Activated naive CD4-positive, alpha-beta T cell (primary cell): Measurements from ENCODE around the gene SLC4A2.

Experiments
- DNase-seq, 4 experiments: peaks; one replicate each; lab custom pipeline; 2025; lab: John Stamatoyannopoulos, UW

SLC4A2 gene

DNA sequence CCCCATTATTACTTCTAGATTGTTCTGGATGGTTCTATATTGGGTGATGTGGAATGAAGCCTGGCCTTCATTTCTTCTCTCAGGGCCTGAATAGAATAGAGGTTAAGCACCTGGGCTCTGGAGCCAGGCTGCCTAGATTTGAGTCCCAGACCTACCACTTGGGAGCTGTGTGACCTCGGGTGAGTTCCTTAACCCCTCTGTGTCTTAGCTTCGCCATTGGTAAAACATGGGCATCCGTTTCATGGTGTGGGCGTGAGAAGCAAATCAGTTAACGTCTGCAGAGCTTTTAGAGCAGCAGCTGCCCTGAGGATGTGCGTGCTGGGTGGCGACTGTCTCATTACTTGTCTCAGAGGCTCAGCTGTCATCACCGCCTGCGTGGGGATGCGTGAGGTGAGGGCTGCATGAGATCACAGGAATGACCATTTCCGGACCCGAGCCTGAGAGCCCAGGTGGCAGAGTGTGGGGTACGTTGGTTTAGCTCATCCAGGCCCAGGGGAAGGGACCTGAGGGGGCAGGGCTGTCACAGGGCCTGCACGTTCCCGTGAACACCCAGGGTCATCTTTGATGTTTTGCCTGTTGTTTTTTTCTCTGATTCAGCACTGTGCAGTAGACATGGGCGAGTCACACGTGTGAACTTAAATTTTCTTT lies 36.6 kb downstream of the SLC4A2 start:
- DNase-seq, result no peak

DNA sequence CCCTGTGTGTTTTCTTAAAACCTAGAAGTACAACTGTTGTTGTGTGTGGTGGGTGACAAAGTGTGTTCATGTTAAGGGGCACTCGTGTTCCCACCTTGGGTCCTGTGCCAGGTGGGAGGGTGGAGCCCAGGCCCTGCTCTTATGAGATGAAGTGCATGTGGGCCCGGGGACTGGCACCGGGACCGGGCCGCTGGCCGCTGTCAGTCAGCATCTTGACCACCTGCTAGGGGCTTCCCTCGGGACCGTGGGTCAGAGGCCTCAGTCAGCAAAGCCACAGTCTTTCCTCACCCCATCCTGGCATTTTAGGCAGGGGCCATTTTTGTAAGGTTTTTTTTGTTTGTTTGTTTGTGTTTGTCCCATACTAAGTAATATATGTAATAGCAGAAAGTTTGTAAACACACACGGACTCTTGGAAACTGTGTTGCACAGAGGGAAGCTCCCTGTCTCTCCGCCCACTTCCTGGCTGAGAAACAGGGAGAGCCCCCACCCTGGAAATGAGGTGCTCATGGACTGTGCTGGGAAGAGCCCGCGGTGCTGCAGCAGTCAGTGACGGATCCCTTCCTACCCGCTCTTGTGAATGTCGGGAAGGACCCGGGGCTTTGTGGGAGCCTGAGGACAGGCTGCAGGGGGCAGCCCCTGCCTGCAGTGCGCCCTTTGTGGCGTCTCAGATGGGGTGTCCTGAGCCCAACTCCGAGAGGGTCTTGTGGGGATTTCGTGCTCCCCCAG lies 40.3 kb downstream of the SLC4A2 start:
- DNase-seq, result no peak

- DNase-seq, result no peak
These were observed 41.5 kb downstream of the SLC4A2 start for GRCh38 chr7:151100921-151101320.

DNA sequence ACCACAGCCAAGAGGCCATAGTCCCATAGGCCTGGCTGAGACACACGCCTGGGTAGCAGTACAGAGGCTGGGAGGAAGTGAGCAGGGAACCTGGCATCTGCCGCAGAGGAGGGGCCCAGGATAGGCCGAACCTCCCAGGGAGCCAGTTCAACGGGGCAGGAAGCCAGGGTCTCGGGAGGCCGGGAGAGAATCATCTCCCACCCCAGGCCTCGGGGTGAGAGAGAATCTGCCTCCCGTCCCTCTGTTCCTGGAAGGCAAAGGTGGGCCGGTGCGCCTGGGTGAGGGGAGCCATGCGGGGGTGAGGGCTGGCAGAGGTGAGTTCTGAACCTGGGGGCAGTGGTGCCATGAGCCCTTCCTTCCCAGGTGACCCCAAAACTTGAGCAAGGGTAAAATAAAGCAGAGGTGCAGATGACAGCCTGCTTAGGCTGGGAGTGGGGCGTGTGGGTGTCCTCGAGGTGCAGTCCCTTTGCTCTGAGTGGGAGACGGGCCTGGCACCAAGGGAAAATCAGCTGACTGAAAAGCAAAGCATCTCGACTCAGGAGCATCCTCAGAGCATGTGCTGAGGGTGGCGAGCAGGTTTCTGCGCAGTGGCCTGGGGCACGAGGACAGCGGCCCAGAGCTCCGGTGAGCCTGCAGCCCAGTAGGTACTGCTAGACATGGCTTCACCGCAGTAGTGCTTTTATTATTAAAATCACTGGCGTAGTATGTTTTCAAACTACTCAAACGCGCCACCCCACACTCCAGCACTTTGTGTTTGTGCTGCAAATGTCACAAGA lies 42.4 kb downstream of the SLC4A2 start:
- DNase-seq, result no peak

GRCh38 chr7:151102991-151103390 lies 43.6 kb downstream of the SLC4A2 start:
- no peak for DNase-seq

DNA sequence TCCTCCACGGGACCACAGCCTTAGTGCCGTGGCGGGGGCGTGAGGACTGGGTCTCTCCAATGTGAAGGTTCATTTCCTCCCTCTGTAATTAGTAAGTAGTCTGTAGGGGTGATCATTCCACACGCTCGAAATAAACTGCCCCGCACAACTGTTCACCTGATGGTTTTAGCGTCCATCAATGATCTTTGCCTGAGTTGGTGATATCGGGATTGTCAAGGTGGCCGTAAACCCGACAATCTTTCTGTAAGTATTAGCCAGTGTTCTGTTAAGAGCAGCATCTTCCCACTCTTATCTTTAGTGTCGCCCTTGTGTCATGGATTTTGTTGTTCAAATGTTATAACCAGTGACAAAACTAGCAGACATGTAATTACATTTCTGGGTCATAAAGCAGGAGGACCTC lies 44.6 kb downstream of the SLC4A2 start:
- no peak for DNase-seq

GRCh38 chr7:151104411-151105235 lies 45.2 kb downstream of the SLC4A2 start:
- no peak for DNase-seq

- DNase-seq, result no peak
These were observed 48.5 kb downstream of the SLC4A2 start for GRCh38 chr7:151107882-151108281.

DNA sequence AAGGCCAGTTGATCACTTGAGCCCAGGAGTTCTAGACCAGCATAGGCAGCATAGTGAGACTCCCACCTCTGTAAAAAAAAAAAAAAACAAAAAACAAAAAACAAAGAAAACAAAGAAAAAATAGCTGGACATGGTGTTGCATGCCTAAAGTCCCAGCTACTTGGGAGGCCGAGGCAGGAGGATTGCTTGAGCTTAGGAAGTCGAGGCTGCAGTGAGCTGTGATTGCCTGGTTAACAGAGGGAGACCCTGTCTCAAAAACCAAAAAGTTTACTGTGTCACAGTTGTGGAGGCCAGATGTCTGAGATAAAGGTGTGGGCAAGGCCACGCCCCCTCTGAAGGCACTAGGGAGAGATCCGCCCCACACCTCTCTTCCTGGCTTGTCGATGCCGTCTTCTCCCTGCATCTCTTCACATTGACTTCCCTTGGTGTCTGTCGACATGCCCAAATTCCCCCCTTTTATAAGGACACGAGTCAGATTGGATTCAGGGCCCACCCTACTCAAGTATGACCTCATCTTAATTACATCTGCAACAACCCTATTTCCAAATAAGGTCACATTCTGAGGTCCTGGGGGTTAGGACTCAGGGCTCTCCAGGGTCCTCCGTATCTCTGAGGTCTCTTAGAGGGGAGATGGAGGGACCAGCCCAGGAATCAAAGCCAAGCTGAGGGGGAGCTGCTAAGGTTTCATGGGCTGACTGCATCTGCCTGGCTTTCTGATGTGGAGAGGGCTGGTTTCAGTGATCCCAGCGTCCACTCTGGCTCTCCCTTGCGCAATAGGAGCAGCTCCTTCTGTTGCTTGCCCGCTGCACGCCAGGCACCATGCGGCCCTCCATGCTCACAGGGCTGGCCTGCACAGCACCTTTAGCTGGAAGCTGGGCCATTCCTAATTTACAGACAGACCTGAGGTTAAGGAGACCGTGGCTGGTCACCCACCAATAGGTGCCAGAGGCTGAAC lies 50.0 kb downstream of the SLC4A2 start:
- DNase-seq, result no peak

- DNase-seq, result no peak
These were observed 51.0 kb downstream of the SLC4A2 start for GRCh38 chr7:151110236-151110940.

GRCh38 chr7:151110941-151111645 lies 51.7 kb downstream of the SLC4A2 start:
- DNase-seq, result peak; percentile 26 to 67 (median 52)

DNA sequence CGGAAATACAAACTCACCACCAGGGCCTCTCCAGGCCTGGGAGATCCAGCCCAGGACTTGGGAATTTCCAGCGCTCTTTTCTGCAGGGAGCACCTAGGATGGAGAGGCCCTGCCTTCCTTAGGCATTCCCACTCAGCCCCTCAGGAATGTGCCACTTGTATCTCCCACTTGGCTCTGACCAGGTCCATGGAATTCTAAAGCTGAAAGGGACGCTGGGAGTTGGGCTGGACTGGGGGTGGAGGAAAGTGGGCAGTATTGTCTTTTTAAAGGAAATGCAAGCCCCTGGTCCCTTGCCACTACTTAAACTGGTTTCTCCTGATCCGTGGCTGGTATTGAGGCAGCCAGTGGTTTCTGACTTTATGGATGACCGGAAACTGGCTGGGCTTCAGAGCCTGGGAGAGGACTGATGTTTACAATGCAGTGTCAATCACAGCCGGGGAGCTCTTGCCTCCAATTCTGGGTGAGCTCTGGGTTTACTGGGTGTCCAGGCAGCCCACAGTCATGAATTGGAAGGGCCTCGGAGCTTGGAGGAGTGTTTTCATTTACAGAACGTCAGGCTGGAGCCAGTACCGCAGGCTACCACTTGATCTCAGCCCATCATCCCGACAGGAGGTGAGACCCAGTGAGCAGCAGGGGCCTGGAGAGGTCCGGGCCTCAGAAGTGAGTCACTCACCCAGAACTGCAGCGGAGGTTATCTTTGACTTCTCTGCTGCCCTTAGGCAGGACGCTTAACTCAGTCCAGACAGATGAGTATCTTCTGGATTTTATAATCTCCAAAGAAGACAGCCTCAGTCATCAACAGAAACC lies 54.2 kb downstream of the SLC4A2 start:
- DNase-seq, result no peak

- no peak for DNase-seq
These were observed 55.0 kb downstream of the SLC4A2 start for GRCh38 chr7:151114151-151115090.

GRCh38 chr7:151115121-151115835 lies 55.9 kb downstream of the SLC4A2 start:
- DNase-seq, result peak in 1 of 4 experiments; percentile 7

GRCh38 chr7:151115836-151116418 lies 56.5 kb downstream of the SLC4A2 start:
- no peak for DNase-seq

DNA sequence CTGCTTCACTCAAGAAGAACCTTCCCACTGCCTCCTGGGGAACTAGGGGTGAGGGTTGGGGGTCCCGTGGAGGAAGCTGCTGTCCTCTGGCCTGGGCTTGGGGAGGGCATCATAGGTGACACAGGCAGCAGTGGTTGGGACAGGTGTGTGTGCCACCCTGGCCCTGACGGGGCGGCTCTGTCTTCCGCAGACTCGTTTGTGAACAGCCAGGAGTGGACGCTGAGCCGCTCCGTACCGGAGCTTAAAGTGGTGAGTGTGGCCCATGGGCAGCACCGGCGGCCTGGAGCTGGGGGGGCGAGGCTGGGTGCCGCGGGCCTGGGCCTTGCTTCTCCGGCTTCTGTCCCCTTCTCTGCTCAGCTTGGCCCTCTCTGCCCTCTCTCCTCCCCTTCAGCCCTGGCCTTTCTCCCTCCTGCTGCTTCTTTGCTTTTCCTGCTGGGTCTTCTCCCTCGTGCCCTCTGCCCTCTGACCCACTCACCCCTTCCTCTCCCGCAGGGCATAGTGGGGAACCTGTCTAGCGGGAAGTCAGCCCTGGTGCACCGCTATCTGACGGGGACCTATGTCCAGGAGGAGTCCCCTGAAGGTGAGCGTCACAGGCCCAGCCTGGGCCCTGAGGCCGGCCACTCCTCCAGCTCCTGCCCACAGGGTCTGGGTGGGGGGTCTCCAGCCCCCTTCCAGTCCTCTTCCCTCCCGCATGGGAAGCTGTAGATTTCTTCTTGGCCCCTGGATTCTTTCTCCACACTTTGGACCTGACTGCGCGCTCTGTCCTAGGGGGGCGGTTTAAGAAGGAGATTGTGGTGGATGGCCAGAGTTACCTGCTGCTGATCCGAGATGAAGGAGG lies 57.4 kb downstream of the SLC4A2 start:
- no peak for DNase-seq
